Neural cell (in vitro differentiated cells): Measurements from ENCODE around the gene COL4A2. TPM values are rescaled to one million over a fixed set of nuclear protein-coding genes. Genes with fewer than 3 reads are reported as not detected.

Source experiments
- H2AFZ ChIP-seq: fragments of 200-600, 300-800 bp; sonication (generic), shearing (Covaris generic); 2 replicates; pipeline ENCODE4 v1.6.0; 2014; ENCODE audit warnings: low read depth, mild to moderate bottlenecking, antibody characterized with exemption, low read length, moderate library complexity
- H3F3A ChIP-seq: fragments of 200-600 bp; shearing (Covaris generic); 2 replicates; pipeline ENCODE4 v1.6.1; 2016; ENCODE audit warnings: mild to moderate bottlenecking, moderate library complexity, mixed read lengths, antibody characterized with exemption, low read length; ENCODE audit not compliant: insufficient read depth, poor library complexity, severe bottlenecking
- H3K27ac ChIP-seq: fragments of 200-600, 300-800 bp; sonication (generic), shearing (Covaris generic); 2 replicates; pipeline ENCODE4 v1.5.1; 2014; ENCODE audit warnings: mild to moderate bottlenecking, low read length, moderate library complexity
- H3K27me3 ChIP-seq: fragments of 300-800, 200-600 bp; sonication (generic), shearing (Covaris generic); 2 replicates; pipeline ENCODE4 v1.6.0; 2014; ENCODE audit warnings: mild to moderate bottlenecking, low read depth, low read length, moderate library complexity; ENCODE audit not compliant: insufficient read depth
- H3K36me3 ChIP-seq: fragments of 300-800, 200-600 bp; sonication (generic), shearing (Covaris generic); 2 replicates; pipeline ENCODE4 v1.5.1; 2014; ENCODE audit warnings: mild to moderate bottlenecking, antibody characterized with exemption, low read length, moderate library complexity; ENCODE audit not compliant: insufficient read depth
- H3K4me2 ChIP-seq: fragments of 300-800, 200-600 bp; sonication (generic), shearing (Covaris generic); 2 replicates; pipeline ENCODE4 v1.6.0; 2014; ENCODE audit warnings: mild to moderate bottlenecking, low read length
- H3K4me3 ChIP-seq: fragments of 300-800, 200-600 bp; sonication (generic), shearing (Covaris generic); 2 replicates; pipeline ENCODE4 v1.5.1; 2014; ENCODE audit warnings: mild to moderate bottlenecking, low read length, moderate library complexity
- H3K79me2 ChIP-seq: fragments of 200-600 bp; shearing (Covaris generic); replicated peaks from 2 replicates; pipeline ENCODE4 v1.6.0; 2014; ENCODE audit warnings: mild to moderate bottlenecking, low read length, moderate library complexity; ENCODE audit not compliant: insufficient read depth
- H3K9ac ChIP-seq: fragments of 300-800, 200-600 bp; sonication (generic), shearing (Covaris generic); 2 replicates; pipeline ENCODE4 v1.6.1; 2016; ENCODE audit warnings: mild to moderate bottlenecking, low read length, mixed read lengths
- H3K9me2 ChIP-seq: fragments of 200-600 bp; shearing (Covaris generic); 2 replicates; pipeline ENCODE4 v1.6.1; 2016; ENCODE audit warnings: mild to moderate bottlenecking, low read length, mixed read lengths; ENCODE audit not compliant: insufficient read depth
- H3K9me3 ChIP-seq: fragments of 200-600, 300-800 bp; sonication (generic), shearing (Covaris generic); 2 replicates; pipeline ENCODE4 v1.6.1; 2016; ENCODE audit warnings: mild to moderate bottlenecking, mixed run types, low read length, moderate library complexity, mixed read lengths
- H4K20me1 ChIP-seq: fragments of 200-600 bp; shearing (Covaris generic); 2 replicates; pipeline ENCODE4 v1.6.1; 2016; ENCODE audit warnings: mild to moderate bottlenecking, mixed run types; ENCODE audit not compliant: insufficient read depth
- EP300 ChIP-seq: fragments of 450-650 bp; conservative IDR thresholded peaks from 2 replicates; pipeline ENCODE4 v1.6.1; 2014; ENCODE audit warnings: antibody characterized with exemption, mild to moderate bottlenecking, moderate library complexity; ENCODE audit not compliant: poor library complexity, severe bottlenecking
- EZH2 ChIP-seq: fragments of 200-600, 300-800 bp; shearing (Covaris generic), sonication (generic); IDR thresholded peaks from 2 replicates; pipeline ENCODE4 v1.6.1; 2014; ENCODE audit warnings: antibody characterized with exemption, low read length, borderline replicate concordance, mild to moderate bottlenecking; ENCODE audit not compliant: insufficient read depth, poor library complexity, severe bottlenecking
- MXI1 ChIP-seq: fragments of 450-650 bp; conservative IDR thresholded peaks from 2 replicates; pipeline ENCODE4 v1.6.1; 2014; ENCODE audit warnings: antibody characterized with exemption, mild to moderate bottlenecking; ENCODE audit not compliant: poor library complexity, severe bottlenecking
- POLR2AphosphoS5 ChIP-seq: IDR thresholded peaks from 2 replicates; pipeline ENCODE4 v1.6.1; 2012
- RAD21 ChIP-seq: fragments of 450-650 bp; conservative IDR thresholded peaks from 2 replicates; pipeline ENCODE4 v1.6.1; 2014; ENCODE audit warnings: antibody characterized with exemption, mild to moderate bottlenecking, moderate library complexity
- SMC3 ChIP-seq: fragments of 450-650 bp; conservative IDR thresholded peaks from 2 replicates; pipeline ENCODE4 v1.6.1; 2014; ENCODE audit warnings: antibody characterized with exemption, mild to moderate bottlenecking, moderate library complexity; ENCODE audit not compliant: poor library complexity
- TAF1 ChIP-seq: IDR thresholded peaks from 2 replicates; pipeline ENCODE4 v1.6.1; 2012; ENCODE audit warnings: low read depth
- polyA plus RNA-seq: library from polyadenylated mRNA; depleted of rRNA; stranded (reverse); fragments of >200 nt; gene quantifications from 2 replicates; pipeline ENCODE4 v1.2.3, GENCODE V29; 2014
- TF ChIP-seq, protein P1 (sequence below): IDR thresholded peaks from 2 replicates; pipeline ENCODE4 v1.6.1; 2012; ENCODE audit warnings: borderline replicate concordance
- TF ChIP-seq, protein P2 (sequence below): fragments of 450-650 bp; IDR thresholded peaks from 2 replicates; pipeline ENCODE4 v1.5.1; 2014; ENCODE audit warnings: antibody characterized with exemption, mild to moderate bottlenecking, moderate library complexity; ENCODE audit not compliant: poor library complexity, severe bottlenecking

Gene COL4A2
- polyA plus RNA-seq, 1 donor from 2014 or later, result 30.8 TPM

DNA sequence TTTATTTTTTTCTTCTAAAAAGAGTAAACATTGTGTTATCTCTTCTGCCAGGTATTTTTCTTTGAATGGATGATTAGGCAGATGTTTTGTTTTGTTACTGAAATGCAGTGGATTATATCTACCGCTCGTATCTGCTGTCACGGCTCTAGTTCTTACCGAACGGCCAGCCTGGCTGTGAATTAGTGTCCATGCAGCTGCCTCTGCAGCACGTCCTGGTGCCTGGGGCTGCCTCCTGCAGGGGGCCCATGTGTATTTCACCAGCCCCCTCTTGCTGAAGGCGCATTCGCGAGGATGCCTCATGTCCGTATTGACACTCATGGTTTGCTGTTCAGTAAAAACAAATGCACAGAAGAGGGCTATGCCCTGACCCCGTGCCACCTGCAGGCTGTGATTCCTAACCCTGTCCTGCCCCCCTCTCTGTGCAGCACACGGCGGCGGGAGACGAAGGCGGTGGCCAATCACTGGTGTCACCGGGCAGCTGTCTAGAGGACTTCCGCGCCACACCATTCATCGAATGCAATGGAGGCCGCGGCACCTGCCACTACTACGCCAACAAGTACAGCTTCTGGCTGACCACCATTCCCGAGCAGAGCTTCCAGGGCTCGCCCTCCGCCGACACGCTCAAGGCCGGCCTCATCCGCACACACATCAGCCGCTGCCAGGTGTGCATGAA is 204.6 kb downstream of the COL4A2 start:
- H4K20me1 ChIP-seq, result no peaks in the 10 kb centered on the region
- no peaks in the 10 kb centered on the region for H3K9me3 ChIP-seq
- no peak overlapping the region for H3K9ac ChIP-seq

DNA sequence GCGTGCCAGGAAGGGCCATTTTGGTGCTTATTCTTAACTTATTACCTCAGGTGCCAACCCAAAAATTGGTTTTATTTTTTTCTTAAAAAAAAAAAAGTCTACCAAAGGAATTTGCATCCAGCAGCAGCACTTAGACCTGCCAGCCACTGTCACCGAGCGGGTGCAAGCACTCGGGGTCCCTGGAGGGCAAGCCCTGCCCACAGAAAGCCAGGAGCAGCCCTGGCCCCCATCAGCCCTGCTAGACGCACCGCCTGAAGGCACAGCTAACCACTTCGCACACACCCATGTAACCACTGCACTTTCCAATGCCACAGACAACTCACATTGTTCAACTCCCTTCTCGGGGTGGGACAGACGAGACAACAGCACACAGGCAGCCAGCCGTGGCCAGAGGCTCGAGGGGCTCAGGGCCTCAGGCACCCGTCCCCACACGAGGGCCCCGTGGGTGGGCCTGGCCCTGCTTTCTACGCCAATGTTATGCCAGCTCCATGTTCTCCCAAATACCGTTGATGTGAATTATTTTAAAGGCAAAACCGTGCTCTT is 205.2 kb downstream of the COL4A2 start:
- no peaks in the 10 kb centered on the region for H4K20me1 ChIP-seq
- no peaks in the 10 kb centered on the region for H3F3A ChIP-seq
- H3K9me3 ChIP-seq, result no peaks in the 10 kb centered on the region
- TF ChIP-seq MXI1 (no peak), RAD21 (no peak), EZH2 (no peak), POLR2AphosphoS5 (no peak)
- TF ChIP-seq, protein P1, sequence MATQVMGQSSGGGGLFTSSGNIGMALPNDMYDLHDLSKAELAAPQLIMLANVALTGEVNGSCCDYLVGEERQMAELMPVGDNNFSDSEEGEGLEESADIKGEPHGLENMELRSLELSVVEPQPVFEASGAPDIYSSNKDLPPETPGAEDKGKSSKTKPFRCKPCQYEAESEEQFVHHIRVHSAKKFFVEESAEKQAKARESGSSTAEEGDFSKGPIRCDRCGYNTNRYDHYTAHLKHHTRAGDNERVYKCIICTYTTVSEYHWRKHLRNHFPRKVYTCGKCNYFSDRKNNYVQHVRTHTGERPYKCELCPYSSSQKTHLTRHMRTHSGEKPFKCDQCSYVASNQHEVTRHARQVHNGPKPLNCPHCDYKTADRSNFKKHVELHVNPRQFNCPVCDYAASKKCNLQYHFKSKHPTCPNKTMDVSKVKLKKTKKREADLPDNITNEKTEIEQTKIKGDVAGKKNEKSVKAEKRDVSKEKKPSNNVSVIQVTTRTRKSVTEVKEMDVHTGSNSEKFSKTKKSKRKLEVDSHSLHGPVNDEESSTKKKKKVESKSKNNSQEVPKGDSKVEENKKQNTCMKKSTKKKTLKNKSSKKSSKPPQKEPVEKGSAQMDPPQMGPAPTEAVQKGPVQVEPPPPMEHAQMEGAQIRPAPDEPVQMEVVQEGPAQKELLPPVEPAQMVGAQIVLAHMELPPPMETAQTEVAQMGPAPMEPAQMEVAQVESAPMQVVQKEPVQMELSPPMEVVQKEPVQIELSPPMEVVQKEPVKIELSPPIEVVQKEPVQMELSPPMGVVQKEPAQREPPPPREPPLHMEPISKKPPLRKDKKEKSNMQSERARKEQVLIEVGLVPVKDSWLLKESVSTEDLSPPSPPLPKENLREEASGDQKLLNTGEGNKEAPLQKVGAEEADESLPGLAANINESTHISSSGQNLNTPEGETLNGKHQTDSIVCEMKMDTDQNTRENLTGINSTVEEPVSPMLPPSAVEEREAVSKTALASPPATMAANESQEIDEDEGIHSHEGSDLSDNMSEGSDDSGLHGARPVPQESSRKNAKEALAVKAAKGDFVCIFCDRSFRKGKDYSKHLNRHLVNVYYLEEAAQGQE, result no peak
- no peak overlapping the region for H3K4me2 ChIP-seq
- H3K27ac ChIP-seq, result no peak overlapping the region
- no peaks in the 10 kb centered on the region for H3K36me3 ChIP-seq
- H3K79me2 ChIP-seq, result no peaks in the 10 kb centered on the region
- no peak overlapping the region for H3K9ac ChIP-seq
- H2AFZ ChIP-seq, result no peak overlapping the region
- no peaks in the 10 kb centered on the region for H3K27me3 ChIP-seq
- H3K9me2 ChIP-seq, result no peaks in the 10 kb centered on the region
- no peak overlapping the region for H3K4me3 ChIP-seq

More for the DNA sequence above, 204.6 kb downstream of the COL4A2 start:
- H3K36me3 ChIP-seq, result no peaks in the 10 kb centered on the region
- H3K79me2 ChIP-seq, result no peaks in the 10 kb centered on the region
- no peaks in the 10 kb centered on the region for H3F3A ChIP-seq
- TF ChIP-seq EZH2, result no peak
- TF ChIP-seq, protein P2, sequence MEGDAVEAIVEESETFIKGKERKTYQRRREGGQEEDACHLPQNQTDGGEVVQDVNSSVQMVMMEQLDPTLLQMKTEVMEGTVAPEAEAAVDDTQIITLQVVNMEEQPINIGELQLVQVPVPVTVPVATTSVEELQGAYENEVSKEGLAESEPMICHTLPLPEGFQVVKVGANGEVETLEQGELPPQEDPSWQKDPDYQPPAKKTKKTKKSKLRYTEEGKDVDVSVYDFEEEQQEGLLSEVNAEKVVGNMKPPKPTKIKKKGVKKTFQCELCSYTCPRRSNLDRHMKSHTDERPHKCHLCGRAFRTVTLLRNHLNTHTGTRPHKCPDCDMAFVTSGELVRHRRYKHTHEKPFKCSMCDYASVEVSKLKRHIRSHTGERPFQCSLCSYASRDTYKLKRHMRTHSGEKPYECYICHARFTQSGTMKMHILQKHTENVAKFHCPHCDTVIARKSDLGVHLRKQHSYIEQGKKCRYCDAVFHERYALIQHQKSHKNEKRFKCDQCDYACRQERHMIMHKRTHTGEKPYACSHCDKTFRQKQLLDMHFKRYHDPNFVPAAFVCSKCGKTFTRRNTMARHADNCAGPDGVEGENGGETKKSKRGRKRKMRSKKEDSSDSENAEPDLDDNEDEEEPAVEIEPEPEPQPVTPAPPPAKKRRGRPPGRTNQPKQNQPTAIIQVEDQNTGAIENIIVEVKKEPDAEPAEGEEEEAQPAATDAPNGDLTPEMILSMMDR, result no peak
- no peak for TF ChIP-seq MXI1
- no peak for TF ChIP-seq TAF1
- no peak for TF ChIP-seq RAD21
- no peak for TF ChIP-seq POLR2AphosphoS5
- TF ChIP-seq EP300, result no peak
- TF ChIP-seq, protein P1, result no peak
- no peak for TF ChIP-seq SMC3
- no peaks in the 10 kb centered on the region for H3K27me3 ChIP-seq
- no peak overlapping the region for H2AFZ ChIP-seq
- H3K9me2 ChIP-seq, result no peaks in the 10 kb centered on the region
- no peak overlapping the region for H3K4me2 ChIP-seq
- H3K27ac ChIP-seq, result no peak overlapping the region
- no peak overlapping the region for H3K4me3 ChIP-seq
